GM19351 (cell line): Measurements from ENCODE around the gene EHF.

Experiments
- ATAC-seq: cut with Tn5 transposase; IDR thresholded peaks from one replicate; pipeline ENCODE4 v1.9.1; 2021; ENCODE audit warnings: mild to moderate bottlenecking, moderate library complexity; ENCODE audit not compliant: unreplicated experiment

EHF gene

DNA sequence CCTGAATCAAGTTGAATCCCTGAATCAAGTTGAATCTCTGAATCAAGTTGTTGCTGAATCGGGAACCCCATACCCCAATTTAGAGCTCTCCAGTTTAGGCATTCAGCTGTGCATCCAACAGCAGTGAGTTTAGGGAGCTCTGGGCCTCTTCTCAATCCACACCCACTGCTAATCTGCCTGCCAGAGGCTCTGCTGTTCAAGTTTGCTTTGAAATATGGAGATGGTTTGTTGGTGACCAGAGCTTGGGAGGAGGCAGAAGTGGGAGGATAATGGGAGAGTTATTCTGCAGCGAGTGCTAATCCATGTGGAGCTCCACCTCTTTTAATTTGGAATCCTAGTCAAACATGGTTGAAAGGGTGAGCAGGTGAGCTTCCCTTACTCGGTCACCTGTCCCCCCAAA lies 22.4 kb downstream of the EHF start:
- no peak for ATAC-seq

DNA sequence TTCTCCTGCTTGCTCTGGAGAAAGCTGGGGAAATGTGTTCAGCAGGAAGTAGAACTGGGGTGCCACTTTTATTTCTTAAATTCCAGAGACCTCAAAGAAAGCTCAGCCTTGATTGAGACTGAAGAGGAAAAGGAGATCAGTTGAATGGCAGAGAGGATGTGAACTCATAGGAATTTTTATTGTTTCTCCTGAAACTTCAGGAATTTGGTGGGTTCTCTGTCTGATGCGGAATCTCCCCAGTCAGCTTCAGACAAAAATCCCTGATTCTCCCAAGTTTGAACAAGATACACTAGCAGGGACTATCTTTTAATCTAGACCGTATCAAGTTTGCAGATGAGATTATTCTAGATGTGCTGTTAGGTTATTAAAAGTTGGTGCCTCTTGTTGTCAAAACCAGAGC lies 23.0 kb downstream of the EHF start:
- ATAC-seq: no peak

DNA sequence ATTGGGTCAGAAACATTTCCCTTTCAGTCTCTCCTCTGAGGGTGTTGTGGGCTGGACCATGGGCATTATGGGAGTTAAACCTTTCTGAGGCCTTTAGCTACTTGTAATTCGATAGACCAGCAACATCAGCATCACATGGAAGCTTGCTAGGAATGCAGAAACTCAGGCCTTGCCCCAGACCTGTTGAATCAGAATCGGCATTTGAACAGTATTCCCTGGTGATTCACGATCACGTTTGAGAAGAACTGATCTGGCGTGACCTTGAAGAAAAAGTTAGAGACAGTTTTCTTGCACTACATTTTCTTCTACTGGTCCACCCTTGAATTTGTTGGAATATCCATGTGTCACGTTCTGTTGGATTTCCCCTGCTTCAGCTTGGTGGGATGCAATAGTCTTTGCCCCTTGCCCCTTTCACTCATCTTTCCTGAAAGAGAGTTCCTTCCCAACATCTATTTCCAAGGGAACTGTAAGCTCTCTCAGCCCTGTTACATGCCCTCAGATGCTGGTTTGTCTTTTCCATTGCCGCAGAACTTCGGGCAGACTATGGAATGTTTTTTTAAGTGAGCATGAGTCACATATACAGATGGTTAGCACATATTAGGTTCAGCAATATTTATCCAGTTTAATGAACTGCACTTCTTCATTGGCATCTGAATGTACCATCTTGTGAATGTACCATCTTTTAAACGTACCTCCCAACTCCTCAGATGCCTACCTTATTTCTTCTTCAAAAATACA lies 23.9 kb downstream of the EHF start:
- ATAC-seq: no peak

DNA sequence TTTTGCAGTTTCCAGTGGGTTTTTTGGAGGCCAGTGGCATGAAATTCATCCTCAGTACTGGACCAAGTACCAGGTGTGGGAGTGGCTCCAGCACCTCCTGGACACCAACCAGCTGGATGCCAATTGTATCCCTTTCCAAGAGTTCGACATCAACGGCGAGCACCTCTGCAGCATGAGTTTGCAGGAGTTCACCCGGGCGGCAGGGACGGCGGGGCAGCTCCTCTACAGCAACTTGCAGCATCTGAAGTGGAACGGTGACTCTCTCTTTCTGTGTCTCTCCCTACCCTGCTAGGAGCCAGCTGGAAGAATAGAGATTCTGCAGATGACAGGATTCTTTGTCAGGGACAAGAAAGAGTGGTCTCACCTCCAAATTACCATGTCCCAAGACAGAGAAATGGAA lies 25.5 kb downstream of the EHF start:
- no peak for ATAC-seq

DNA sequence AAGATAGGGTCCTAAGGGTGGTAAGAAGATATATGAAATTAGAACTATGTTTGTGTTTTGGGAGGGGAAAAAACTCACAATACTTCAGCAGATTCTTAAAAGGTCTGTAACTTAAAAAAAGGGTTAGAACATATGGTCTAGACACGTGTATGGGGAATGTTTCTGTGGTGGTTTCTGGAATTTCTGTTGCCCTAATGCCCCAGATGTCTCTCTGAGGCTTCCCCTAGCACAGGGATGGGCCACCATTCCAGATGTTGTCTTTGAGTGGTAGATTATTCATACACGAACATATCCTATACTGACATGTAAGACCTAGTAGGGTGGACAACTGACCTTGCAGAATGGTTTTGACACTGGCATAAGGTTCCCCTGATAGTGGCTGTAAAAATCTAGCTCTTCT lies 26.2 kb downstream of the EHF start:
- no peak for ATAC-seq

DNA sequence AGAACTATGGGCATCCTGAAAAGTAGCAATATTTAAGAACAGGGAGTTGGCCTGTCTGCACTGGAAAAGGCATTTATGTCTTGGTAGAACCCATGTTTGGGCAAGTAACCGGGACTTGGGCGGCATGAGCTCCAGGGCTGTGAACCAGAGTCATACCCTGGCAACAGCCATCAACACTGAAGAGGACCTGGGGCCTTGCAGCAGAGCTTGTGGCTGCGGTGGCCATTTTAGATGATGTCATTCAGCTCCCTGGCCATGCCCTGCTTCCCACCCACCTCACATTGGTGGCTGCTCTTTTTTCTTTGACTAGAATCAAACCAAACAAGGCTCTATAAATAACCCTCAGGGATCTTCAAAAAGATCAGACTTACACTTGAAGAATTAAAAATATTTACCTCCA lies 26.6 kb downstream of the EHF start:
- no peak for ATAC-seq

- no peak for ATAC-seq
Measured at GRCh38 chr11:34648036-34648435, 27.1 kb downstream of the EHF start.

- ATAC-seq: no peak
Measured at GRCh38 chr11:34649597-34649996, 28.7 kb downstream of the EHF start.

DNA sequence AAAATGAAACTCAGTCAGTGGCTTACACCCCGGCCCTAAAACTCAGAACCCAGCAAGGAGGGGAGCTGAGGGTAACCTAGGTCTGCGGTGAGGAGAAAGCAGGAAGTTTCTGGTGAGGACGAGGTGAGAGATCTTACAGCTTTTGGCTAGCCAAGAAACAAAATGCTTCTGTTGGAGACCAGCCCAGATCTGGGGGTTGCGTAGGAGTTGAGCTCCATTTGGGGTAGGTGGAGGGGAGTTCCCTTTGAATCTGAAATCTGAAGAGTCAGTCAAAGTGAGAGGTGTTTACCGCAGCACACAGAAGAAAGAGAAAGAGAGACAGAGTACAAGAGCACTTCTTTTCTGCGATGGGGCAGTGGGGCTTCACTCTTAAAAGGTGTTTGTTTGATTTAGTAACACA lies 29.6 kb downstream of the EHF start:
- peak; percentile 89 for ATAC-seq

DNA sequence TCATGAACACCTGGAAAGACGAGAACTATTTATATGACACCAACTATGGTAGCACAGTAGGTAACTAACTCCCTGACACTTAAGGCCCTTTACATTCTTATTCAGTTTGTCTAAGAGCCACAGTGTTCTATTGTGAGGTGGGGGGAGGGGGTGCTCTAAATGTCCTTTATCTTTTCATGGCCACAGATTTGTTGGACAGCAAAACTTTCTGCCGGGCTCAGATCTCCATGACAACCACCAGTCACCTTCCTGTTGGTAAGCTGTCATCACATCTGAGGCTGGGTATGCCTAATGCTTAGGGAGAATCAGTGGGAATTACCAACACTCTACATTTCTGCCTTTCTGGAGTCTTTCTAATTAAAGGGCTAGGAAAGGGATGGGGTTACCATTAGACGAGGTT lies 30.7 kb downstream of the EHF start:
- no peak for ATAC-seq

GRCh38 chr11:34652191-34652973 lies 31.5 kb downstream of the EHF start:
- peak; percentile 32 for ATAC-seq

DNA sequence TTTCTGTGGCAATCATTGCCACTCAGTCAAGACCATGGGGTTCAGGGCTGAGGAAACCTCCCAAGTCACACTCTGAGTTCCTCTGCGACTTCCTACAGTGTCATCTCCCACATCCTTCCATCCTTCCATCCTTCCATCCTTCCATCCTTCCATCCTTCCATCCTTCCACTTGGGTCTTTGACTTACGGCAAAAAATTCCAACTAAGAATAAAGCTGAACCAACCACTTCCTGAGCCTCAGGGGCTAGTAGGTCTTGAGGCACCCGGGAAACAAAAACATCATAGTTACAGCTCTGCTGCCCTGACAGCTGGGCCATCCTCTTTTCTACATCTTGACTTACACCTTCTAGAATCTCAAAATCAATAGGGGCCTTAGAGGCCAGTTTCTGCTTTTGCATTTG lies 32.1 kb downstream of the EHF start:
- ATAC-seq: no peak

DNA sequence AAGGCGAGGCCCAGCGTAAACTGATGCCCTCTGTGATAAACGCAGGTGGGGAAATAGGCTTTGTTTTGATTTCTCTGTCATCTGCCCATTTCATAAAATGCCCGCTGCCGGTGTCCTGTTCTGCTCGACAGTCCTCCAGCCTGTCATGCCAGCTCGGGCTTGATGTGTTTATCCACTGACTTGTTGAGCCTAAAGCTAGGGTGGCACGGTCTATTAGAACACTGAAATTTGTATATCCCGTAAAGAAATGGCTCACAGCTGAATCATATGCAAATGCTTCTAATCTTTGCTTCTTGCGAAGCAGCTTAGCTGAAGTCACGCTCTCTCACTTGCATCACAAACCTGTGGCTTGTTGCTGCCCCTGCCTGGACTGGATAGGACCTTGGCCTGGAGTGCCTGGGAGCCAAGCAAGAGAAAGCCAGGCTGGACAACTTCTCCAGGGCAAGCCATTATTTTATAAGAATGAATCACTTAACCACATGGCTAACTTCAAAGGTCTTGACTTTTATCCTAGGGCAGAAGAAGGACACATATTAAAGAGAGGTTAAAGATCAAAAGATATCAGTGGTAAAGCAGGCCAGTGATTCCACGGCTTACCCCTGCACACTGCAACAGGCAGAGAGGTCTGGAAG lies 33.1 kb downstream of the EHF start:
- ATAC-seq: no peak

DNA sequence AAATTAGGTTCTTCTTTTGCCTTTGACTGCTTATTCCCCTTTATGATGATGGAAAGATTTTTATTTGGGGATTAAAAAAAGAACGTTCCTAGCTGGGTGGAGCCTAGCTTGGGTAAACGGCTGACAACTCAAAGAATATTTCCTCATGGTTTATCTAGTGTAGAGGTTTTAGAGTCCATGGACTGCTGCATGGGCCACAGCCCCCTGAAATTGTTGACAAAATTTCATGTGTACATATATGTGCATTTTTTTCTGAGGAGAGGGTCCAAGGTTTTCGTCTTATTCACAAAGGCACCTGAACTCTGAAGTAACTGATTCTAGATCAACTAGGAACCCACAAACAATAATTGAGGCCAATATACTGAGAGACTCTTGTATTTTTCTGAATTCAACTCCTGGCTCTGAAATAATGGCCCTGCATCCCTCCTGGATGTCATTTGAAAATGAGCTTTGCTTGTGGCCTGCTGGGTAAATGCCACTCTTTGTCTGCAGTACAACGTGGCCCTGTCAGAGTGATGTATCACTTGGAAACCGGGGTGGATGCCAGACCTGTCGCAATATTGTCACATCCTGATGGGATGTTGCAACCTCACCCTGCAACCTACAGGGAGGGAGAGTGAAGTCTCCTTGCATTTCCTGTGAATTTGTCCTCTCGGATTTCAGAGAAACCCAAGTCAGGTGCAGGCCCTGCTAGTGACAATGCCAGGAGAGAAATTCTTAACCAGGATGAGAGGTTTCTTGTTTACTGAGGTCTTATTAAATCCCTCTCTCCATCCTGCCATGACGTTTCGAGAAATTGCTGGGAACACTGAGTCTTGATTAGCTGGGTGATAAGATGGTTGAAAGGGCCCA lies 33.8 kb downstream of the EHF start:
- ATAC-seq: no peak

- no peak for ATAC-seq
Measured at GRCh38 chr11:34655335-34656008, 34.6 kb downstream of the EHF start.

- no peak for ATAC-seq
Measured at GRCh38 chr11:34656062-34656720, 35.3 kb downstream of the EHF start.

GRCh38 chr11:34658071-34659015 lies 37.5 kb downstream of the EHF start:
- ATAC-seq: no peak

GRCh38 chr11:34659096-34659733 lies 38.3 kb downstream of the EHF start:
- ATAC-seq: no peak
